Activated CD8-positive, alpha-beta memory T cell treated with anti-CD3 and anti-CD28 coated beads for 24 hours (primary cell): Measurements from ENCODE around the gene TNNT1.
"Not testable (repeated sequence)": the region's sequence is repeated elsewhere in the genome, so short reads cannot be mapped to it uniquely, and the experiment has no call there.

Experiments
- DNase-seq: peaks from one replicate; pipeline ENCODE4 v3.0.0-alpha.2; 2020

Gene TNNT1

GRCh38 chr19:55166530-55167268 is 17.7 kb upstream of the TNNT1 start, which contains the start of gene DNAAF3:
Gene DNAAF3 (minus strand): TSS chr19:55166613. CDS start chr19:55166413, 200 bp downstream.
- DNase-seq: peak; percentile 81

DNA sequence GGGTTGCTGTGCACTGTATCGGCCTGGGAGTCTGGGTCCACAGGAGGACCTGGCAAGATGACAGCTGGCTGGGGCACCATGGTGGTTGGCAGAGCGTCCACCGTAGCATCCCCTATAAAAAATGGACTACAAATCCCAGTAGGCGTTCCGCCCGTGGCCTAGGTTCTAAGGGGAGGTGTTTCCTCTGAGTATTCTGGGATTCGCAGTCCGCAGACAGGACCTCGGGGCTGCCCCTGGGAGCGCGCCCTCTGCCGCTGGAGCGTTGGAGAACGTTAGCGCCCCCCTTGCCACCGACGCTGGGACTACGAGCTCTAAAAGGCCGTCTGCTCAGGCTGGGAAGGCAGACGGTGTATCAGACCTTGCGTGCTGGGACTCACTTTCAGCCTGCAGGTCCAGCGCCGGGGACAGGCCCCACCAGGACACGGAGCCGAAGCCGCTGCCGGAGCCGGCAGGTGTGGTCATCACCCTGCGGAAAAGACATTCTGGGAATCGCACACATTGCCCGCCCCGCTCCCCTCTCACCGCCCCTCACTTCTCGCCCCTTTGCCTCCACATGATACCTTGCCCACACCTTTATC is 17.0 kb upstream of the TNNT1 start:
- DNase-seq: peak; percentile 71

- DNase-seq: no peak
Observed at GRCh38 chr19:55161571-55162322, 12.7 kb upstream of the TNNT1 start.

DNA sequence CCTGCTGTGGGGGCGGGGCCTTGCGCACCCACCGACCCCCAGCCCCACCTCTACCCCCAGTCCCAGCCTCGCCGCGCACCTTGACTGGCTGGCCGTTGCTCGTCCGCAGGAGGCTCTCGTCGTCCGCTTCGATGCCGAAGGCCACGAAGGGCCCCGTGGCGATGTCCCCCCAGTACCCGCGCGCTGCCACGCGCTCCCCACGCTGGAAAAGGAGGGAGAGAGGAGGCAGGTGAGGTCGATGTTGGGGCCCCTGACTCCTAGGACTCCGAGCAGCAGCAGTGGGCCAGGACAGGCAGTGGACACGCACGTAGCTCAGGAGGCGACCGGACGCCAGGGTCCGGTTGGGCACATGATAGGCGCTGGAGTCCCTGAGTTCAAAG is 12.0 kb upstream of the TNNT1 start:
- DNase-seq: no peak

DNA sequence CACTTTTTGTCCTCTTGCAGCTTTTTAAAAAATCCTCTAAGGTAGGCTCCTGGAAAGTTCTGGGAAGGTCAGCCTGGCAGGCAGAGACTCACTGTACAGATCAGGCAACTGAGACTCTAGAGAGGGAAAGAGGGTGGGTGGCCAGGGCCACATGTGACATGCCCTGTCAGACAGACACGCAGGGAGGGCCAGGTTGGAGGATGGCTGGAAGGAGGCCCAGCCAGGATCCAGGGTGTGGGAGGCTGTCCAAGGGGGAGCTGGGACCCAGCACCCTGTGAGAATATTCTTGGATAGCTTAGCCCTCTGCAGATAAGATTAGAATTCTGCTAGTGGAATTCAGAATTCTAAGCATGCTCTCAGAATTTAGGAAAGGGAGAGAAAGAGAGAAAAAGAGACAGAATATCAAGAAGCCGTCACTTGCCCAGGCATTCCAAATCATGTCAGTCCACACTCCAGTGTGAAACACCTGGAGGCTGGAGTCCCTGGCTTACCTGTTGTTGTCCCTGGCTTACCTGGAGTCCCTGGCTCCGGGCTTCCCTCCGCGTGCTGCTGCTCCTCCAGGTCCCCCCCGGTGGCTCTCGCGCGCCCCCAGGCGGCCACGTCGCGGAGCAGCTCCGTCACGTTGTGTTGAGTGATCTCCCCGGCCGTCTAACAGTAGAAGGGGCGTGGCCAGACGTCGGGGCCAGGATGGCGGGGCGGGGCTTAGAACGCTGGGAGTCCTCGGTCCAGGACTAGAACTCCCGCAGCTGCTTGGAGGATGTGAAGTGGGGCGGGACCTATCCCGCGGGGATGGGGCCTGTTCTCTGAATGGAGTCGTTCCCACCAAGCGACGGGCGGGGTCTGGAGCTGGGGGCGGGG is 11.4 kb upstream of the TNNT1 start:
- DNase-seq: peak; percentile 92

DNA sequence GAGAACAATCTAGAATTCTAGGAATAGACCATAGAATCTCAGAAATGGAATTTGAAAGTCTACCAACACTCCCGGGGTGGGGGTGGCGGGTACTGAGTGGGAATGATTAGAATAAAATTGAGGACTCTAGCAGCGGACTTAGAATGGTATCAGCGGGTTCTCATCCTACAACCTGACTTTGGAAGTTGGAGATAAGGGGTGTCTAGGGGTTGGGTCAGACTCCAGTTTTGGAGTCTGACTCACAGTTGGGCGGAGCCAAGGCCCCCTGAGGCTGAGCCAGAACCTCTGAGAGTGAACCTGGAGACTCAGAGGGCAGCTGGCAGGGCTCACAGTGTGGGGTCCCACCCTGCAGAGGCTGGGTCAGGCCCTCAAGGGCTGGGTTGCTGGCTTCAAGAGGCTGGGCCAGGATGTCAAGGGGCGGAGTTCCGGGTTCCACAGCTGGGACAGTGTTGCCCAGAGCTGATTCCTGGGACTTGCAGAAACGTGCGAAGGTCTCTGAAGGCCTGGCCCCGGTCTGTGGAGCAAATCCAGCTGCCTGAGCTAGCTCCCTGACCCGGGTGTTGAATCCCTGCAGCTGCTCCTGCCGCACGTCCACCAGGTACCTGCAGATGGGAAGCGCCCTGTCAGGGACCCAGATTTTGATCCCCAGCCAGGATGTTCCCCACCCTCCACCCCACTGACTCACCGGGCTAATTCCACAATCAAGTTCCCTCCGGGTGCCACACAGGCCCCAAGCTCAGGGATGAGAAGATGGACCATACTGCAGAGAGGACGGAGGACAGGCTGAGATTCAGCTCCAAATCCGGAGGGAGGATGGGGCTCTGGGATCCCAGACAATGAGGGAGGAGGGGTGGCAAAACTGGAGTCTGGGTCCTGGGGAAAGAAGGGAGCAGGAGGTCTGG is 10.1 kb upstream of the TNNT1 start:
- no peak for DNase-seq

DNA sequence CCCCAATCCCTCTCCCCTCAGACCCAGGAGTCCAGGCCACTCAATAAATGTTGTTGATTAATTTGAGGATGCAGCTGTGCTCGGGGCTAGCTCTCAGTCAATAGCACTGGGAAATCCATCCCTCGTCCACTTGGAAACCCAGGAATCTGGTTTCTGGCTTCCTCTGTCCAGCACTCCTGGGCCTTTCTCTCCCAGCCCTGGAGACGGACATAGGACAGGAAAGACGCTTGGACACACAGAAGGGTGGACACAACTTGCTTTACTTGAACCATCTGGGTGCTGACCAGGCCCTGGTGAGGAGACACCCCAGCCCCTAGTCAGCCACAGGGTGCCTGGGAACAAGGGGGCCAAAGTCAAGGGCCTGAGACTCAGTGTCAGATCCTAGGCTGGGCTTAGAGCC is 9.4 kb upstream of the TNNT1 start:
- DNase-seq: no peak

GRCh38 chr19:55157064-55157908 is 8.3 kb upstream of the TNNT1 start, which contains the start of gene TNNI3:
Gene TNNI3 (minus strand): TSS chr19:55157732. CDS start chr19:55157589, 143 bp downstream.
- no peak for DNase-seq

DNA sequence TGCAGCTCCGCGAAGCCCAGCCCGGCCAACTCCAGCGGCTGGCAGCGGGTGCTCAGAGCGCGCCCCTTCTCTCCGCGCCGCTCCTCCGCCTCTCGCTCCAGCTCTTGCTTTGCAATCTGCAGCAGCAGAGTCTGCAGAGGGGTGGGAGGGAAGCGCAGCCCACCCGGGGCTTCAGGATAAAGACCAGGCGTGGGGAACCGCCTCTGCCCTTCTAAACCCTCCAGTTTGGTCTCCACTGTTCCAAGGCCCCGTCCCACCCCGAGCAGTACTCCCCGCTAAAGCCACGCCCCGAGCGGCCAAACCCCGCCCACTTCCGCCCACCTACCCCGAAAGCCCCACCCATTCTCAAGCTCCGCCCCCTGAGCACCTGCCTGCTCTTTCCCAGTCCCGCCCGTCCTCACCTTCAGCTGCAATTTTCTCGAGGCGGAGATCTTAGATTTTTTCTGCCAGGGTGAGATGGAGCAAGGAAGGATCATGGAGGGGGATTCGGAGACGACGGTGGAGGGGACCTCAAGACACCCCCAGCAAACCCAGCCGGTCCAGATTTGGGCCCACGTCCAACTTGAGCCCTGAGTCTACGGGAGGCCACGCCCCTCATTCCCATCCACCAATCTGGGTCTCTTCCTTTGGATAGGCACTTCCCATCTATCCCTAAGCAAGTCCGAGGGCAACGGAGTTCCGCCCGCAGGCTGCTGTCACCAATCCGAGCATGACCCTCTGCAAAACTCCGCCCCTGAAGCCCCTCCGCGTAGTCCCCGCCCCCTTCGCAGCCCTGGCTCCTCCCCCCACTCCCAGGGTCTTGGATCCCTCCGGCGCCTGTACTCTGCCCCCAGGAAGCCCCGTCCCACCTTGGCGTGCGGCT is 7.4 kb upstream of the TNNT1 start:
- DNase-seq: peak; percentile 69

DNA sequence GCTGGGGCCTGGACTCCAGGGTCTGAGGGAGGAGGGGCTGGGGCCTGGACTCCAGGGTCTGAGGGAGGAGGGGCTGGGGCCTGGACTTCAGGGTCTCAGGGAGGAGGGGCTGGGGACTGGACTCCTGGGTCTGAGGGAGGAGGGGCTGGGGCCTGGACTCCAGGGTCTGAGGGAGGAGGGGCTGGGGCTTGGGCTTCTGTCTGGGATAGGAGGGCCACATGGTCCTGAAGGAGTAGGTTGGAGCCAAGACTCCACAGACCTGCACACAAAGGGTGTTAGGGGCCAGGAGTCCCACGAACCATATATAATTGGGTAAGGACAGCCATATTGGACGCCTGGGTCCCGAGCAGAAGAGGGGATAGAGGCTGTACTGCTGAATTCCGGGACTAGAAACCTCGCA is 6.8 kb upstream of the TNNT1 start:
- DNase-seq: not testable (repeated sequence)

- no peak for DNase-seq
Observed at GRCh38 chr19:55153652-55154264, 4.8 kb upstream of the TNNT1 start.

GRCh38 chr19:55152017-55152416 is 3.0 kb upstream of the TNNT1 start:
- DNase-seq: no peak

DNA sequence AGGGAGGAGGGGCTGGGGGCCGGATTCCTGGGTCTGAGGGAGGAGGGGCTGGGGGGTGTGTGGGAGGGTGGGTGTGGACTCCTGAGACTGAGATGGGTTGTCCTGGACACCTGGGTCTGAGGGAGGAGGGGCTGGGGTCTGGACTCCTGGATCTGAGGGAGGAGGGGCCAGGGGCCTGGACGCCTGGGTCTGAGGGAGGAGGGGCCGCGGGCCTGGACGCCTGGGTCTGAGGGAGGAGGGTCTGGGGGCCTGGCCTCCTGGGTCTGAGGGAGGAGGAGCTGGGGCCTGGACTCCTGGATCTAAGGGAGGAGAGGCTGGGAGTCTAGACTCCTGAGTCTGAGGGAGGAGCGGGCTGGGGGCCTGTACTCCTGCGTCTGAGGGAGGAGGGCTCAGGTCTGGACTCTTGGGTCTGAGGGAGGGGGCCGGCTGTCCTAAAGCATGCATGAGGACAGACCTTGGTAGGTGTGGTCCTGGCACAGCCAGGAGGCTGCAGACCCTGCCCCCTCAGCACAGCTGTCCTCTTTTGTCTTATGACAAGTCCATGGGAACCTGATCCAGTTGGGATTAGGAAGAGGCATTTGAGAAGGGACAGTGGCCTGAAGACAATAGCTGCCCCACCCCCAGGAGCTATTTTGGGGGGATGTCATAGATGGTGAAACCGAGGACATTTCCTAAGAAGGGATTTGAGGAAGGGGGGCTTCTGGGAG is 1.3 kb downstream of the TNNT1 start:
- DNase-seq: no peak

DNA sequence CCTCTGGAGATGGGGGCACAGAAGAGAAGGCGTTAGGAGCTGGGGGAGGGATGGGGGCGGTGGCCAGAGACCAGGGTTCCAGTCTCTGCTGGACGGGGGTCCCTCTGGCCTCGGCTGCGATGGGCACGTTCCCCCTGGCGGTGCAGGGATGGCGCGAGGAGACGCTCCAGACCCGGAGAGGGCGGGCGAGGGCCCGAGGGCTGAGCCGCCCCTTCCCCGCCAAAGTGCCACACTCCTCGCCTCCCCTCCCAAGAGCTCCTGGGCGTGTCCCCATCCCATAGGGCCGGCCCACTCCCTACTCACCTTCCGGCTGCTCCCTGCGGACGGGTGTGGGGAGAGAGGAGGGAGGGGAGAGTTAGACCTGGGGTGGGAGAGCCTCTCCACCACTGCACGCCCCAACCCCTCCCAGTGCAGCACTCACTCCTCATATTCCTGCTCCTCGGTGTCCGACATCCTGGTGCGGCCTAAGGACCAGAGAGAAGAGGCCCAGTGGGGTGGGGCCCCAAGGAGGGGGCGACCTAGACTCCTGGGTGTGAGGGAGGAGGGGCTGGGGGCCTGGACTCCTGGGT is 2.2 kb downstream of the TNNT1 start:
- DNase-seq: no peak

DNA sequence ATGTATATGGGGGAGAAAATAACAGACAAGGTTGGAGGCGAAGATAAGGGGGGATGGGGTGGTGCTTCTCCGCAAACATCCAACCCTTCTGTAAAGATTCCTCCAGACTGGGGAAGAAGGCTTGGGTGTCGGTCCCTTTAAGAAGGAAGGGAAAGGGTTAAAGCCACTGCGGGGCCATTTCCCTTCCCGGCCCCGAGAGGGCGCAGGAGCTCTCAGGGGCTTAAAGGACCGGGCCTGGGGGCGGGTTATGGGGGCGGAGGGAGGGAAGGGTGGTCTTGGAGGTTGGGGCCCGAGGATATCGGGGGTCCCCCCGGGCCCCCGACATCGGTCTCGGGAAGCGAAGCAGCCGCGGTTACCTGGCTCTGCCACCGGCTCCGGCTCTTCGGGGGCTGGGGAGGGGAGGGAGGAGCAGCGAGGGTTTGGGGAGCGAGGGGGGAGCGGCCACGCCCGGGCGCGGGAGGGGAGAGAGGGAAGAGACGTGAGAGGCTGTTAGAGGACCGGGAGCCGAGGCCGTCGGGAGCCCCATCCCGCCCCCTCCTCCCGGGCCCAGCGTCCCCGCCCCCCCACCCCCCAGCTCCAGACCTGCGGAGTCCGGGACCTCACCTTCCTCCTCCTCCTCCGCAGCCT is 2.8 kb downstream of the TNNT1 start:
- DNase-seq: no peak

DNA sequence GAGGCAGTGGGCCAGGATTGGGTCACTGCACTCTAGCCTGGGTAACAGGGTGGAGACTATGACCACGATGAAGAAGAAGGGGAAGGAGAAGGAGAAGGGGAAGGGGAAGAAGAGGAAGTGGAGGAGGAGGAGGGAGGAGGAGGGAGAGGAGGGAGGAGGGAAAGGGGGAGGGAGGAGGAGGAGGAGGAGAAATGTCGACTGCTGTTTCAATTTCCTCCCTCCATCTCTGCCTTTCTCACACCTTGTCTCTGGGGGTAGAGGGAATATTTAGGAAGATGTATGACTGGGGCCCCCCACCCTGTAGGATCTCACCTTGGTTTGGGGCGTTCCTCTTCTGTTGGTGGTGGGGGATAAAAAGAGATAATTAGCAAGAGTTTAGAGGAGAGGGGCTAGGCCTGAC is 3.8 kb downstream of the TNNT1 start:
- no peak for DNase-seq

GRCh38 chr19:55141696-55142095 is 7.3 kb downstream of the TNNT1 start:
- no peak for DNase-seq

DNA sequence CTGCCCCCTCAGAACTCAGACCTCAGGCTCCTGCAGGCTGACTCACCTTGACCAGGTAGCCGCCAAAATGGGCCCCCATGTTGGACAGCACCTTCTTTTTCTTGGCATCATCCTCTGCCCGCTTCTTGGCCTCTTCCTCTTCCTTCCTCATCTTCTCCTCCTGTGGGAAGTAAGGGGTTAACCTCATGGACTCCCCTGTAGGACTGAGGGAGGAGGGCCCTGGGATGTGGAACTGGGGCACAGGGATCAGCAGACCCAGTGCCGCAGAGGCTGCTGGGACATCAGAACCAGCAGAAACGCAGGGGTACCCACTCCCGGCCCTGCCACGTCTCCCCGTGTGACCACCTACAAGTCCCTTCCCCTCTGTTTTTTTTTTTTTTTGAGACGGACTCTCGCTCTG is 11.1 kb downstream of the TNNT1 start:
- no peak for DNase-seq
